ENCODE results near the gene DTNBP1. TPM values are rescaled to one million over a fixed set of nuclear protein-coding genes. Genes with fewer than 3 reads are reported as not detected.

The DTNBP1 gene
- total RNA-seq, 4 donors from 2014 or later = 5.2 to 14.7 (median 7.5) TPM

DNA sequence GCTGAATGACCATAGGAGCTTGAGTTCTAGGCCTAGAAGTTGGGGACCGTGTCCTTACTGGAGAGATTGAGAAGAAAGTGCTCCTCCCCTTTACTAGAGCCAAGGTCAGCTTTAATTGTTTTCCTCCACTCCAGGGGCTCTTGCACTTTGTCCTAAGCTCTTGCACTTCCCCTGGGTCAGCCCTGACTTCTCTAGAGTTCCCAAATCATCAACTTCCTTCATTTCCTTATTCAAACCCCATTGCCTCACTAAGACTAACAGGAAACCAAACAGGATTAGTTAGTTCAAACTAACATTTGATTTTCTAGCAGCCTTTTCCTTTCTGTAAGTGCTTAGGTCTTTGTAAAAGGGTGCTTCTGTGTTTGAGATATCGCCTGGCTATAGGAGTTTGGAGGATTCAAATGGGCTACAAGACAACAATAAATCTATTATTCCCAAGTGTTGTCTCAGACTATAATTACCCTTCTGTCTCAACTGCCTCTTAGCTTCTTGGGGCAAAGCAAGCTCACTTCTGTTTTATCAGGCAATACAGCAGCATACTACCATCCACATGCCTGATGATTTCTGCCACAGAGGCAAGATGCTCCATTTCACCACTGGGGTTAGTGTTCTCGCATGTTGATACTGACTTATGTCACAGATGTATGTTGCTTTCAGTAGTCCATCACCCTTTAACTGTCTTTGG lies 12.8 kb upstream of the DTNBP1 start:
- 67 to 93% methylated on average over 3 of the region's 3 CpGs for WGBS, 2 donors
- Histone ChIP-seq H3K4me1 (peaks cover 0 to 9% (median 0%) of the 10 kb centered on the region in 3 donors), H3K9me3 (no peaks in the 10 kb centered on the region), H3K4me3 (no peak overlapping the region), H3K36me3 (no peaks in the 10 kb centered on the region), H3K27ac (no peak overlapping the region), H3K27me3 (peaks cover 0 to 9% (median 0%) of the 10 kb centered on the region in 4 donors)
- no peak for DNase-seq
- TF ChIP-seq POLR2A (IDR thresholded peaks at IDR 0.05) = no peak
- TF ChIP-seq, protein P1, sequence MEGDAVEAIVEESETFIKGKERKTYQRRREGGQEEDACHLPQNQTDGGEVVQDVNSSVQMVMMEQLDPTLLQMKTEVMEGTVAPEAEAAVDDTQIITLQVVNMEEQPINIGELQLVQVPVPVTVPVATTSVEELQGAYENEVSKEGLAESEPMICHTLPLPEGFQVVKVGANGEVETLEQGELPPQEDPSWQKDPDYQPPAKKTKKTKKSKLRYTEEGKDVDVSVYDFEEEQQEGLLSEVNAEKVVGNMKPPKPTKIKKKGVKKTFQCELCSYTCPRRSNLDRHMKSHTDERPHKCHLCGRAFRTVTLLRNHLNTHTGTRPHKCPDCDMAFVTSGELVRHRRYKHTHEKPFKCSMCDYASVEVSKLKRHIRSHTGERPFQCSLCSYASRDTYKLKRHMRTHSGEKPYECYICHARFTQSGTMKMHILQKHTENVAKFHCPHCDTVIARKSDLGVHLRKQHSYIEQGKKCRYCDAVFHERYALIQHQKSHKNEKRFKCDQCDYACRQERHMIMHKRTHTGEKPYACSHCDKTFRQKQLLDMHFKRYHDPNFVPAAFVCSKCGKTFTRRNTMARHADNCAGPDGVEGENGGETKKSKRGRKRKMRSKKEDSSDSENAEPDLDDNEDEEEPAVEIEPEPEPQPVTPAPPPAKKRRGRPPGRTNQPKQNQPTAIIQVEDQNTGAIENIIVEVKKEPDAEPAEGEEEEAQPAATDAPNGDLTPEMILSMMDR (IDR thresholded peaks at IDR 0.05) = no peak
- intact Hi-C loops (cut with DNase I) = no loop called here

DNA sequence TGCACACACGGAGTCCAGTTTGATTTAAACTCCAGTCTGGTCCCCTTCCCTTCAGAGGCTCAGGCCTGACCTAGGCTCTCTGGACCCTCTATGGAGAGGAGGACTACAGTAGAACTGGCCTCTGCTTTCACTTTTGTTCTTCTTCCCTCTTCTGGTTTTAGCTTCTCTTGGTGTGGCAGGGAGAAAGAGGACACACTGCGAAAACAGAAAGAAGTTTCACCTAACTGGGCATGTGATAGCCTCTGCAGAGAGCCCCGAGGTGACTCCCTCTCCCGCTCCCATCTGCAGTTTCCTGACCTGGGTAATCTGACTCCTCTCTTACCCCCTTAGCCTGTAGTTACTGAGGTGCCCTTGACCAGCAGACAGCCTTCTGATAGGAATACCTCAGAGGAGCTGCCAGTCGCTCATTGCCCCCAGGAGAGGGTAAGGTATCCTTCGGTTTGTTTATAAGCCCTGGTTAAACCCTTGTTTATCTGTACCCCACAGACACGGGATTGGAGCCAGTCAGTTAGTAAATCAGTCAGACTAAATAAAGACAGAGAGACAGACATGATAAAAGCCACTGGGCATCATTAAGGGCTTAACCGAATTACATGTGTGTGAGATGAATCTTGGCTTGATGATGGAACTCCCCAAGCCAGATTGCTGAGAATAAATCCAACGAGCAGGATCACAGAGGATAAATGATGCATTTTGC lies 12.0 kb upstream of the DTNBP1 start:
- DNase-seq = no peak
- Histone ChIP-seq H3K4me3 (no peak overlapping the region), H3K27ac (no peak overlapping the region), H3K4me1 (peaks cover 0 to 9% (median 0%) of the 10 kb centered on the region in 3 donors), H3K9me3 (no peaks in the 10 kb centered on the region), H3K36me3 (no peaks in the 10 kb centered on the region), H3K27me3 (peaks cover 0 to 13% (median 0%) of the 10 kb centered on the region in 4 donors)
- intact Hi-C loops (cut with DNase I) = no loop called here
- no peak for TF ChIP-seq POLR2A (IDR thresholded peaks at IDR 0.05)
- 62 to 71% methylated on average over 8 to 9 of the region's 9 CpGs for WGBS, 2 donors

DNA sequence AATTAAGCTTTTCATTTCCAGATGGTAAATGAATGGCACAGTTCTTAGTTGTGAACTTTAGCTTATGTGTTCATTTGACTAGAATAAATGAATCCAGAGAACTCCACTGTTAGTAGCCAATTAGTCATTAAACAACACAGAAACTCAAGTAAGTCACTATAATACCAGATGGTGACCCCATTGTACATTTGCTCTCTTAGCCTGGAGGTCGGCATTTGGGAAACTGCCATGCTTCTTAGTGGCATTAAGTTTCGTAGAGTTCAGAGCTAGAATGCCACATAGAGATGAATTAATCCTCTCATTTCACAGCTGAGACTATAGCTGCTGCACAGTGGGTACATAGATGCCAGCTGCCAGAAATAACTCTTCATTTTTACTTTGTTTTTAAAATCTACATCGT lies 10.8 kb upstream of the DTNBP1 start:
- no peaks in the 10 kb centered on the region for H3K9me3 ChIP-seq
- no peak overlapping the region for H3K4me3 ChIP-seq
- H3K4me1 ChIP-seq = peaks cover 0 to 9% (median 0%) of the 10 kb centered on the region in 3 donors
- TF ChIP-seq POLR2A (IDR thresholded peaks at IDR 0.05) = no peak
- TF ChIP-seq, protein P1 (IDR thresholded peaks at IDR 0.05) = no peak
- H3K36me3 ChIP-seq = no peaks in the 10 kb centered on the region
- WGBS, 2 donors = 76 to 83% methylated on average over 3 of the region's 3 CpGs
- intact Hi-C loops (cut with DNase I) = no loop called here
- H3K27ac ChIP-seq = no peak overlapping the region
- no peak for DNase-seq
- H3K27me3 ChIP-seq = peaks cover 0 to 18% (median 0%) of the 10 kb centered on the region in 4 donors

DNA sequence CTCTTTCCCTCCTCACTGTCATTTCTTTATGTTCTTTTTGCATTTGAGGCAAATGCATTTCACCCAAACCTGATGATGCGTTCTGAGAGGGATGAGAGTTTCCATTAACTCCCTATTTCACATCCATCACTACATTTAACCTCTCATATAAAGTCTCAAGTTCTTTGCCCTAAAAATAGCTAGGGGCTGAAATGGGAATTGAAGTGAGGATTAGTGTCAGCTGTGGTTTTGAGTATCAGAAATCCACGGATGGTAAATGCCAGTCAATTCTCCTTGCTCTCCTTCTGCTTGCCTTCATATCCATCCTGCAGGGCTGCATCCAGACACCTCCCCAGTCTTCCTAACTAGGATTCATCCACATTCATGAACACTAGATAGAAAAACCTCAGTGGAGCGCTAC lies 10.0 kb upstream of the DTNBP1 start:
- H3K27ac ChIP-seq = no peak overlapping the region
- intact Hi-C loops (cut with DNase I) = no loop called here
- no peak overlapping the region for H3K4me3 ChIP-seq
- H3K27me3 ChIP-seq = peaks cover 0 to 18% (median 0%) of the 10 kb centered on the region in 4 donors
- no peak for DNase-seq
- WGBS, 2 donors = 76 to 82% methylated on average over 3 of the region's 3 CpGs
- H3K4me1 ChIP-seq = peaks cover 0 to 9% (median 0%) of the 10 kb centered on the region in 3 donors
- no peaks in the 10 kb centered on the region for H3K9me3 ChIP-seq
- TF ChIP-seq POLR2A (IDR thresholded peaks at IDR 0.05) = no peak
- TF ChIP-seq, protein P1 (IDR thresholded peaks at IDR 0.05) = no peak
- no peaks in the 10 kb centered on the region for H3K36me3 ChIP-seq

DNA sequence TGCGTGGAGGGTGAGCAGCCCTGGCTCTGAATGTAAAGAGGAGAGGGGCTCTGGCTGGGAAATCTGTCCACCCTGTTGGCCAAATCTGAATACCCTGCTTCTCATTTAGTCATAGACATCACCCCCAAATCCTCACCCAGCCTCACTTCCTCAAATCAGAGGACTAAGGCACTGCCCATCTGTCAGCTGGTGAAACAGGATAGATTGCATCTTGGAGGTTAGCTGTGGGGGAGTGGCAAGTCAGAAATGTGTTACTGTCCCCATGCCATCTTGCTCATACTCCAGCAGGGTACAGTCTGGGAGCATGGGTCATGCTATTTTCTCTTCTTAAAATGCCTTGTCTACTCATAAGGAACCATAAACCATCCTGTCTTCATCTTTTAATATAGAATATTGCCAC lies 9.5 kb upstream of the DTNBP1 start:
- TF ChIP-seq, protein P1 (IDR thresholded peaks at IDR 0.05) = no peak
- no peak for TF ChIP-seq POLR2A (IDR thresholded peaks at IDR 0.05)
- Histone ChIP-seq H3K9me3 (no peaks in the 10 kb centered on the region), H3K27ac (no peak overlapping the region), H3K4me3 (no peak overlapping the region), H3K4me1 (peaks cover 0 to 9% (median 0%) of the 10 kb centered on the region in 3 donors), H3K27me3 (peaks cover 0 to 18% (median 0%) of the 10 kb centered on the region in 4 donors), H3K36me3 (no peaks in the 10 kb centered on the region)
- WGBS, 2 donors = no CpG with 5 or more reads among the region's 1 CpG
- no peak for DNase-seq
- intact Hi-C loops (cut with DNase I) = no loop called here

Measured in esophagus squamous epithelium (tissue), 5 donors.